ENCODE data around the gene KIF26A.
"Not testable (repeated sequence)": the region's sequence is repeated elsewhere in the genome, so short reads cannot be mapped to it uniquely, and the experiment has no call there.

The KIF26A gene

GRCh38 chr14:104202259-104203070, 64.1 kb downstream of the KIF26A start:
- Histone ChIP-seq H3K27ac (ENCODE audit: low read depth, low read length) (no peak overlapping the region), H3K27me3 (ENCODE audit: control insufficient read depth in 1 of 2, insufficient read depth in 2 of 2, low read length in 2 of 2) (no peaks in the 10 kb centered on the region)

GRCh38 chr14:104203071-104203425, 64.7 kb downstream of the KIF26A start:
- H3K4me1 ChIP-seq (ENCODE audit: control insufficient read depth in 1 of 2, insufficient read depth in 2 of 2, low read length in 2 of 2) = peaks cover 6 to 7% of the 10 kb centered on the region in 2 donors
- H3K9ac ChIP-seq (ENCODE audit: low read depth in 1 of 2, low read length in 2 of 2) = no peak overlapping the region
- no peaks in the 10 kb centered on the region for H3K36me3 ChIP-seq (ENCODE audit: control insufficient read depth in 1 of 2, insufficient read depth in 2 of 2, low read length in 2 of 2)
- no peaks in the 10 kb centered on the region for H3K9me3 ChIP-seq (ENCODE audit: control insufficient read depth in 1 of 2, low read length in 2 of 2)
- no peaks in the 10 kb centered on the region for H3K27me3 ChIP-seq (ENCODE audit: control insufficient read depth in 1 of 2, insufficient read depth in 2 of 2, low read length in 2 of 2)
- no peak overlapping the region for H3K27ac ChIP-seq (ENCODE audit: low read depth, low read length)
- no peak overlapping the region for H3K4me3 ChIP-seq (ENCODE audit: low read depth in 1 of 2, low read length in 2 of 2)

More at GRCh38 chr14:104202259-104203070, 64.1 kb downstream of the KIF26A start:
- H3K4me3 ChIP-seq (ENCODE audit: low read depth in 1 of 2, low read length in 2 of 2) = no peak overlapping the region
- H3K4me1 ChIP-seq (ENCODE audit: control insufficient read depth in 1 of 2, insufficient read depth in 2 of 2, low read length in 2 of 2) = peaks cover 6 to 7% of the 10 kb centered on the region in 2 donors
- H3K9ac ChIP-seq (ENCODE audit: low read depth in 1 of 2, low read length in 2 of 2) = no peak overlapping the region
- H3K9me3 ChIP-seq (ENCODE audit: control insufficient read depth in 1 of 2, low read length in 2 of 2) = no peaks in the 10 kb centered on the region
- no peaks in the 10 kb centered on the region for H3K36me3 ChIP-seq (ENCODE audit: control insufficient read depth in 1 of 2, insufficient read depth in 2 of 2, low read length in 2 of 2)

GRCh38 chr14:104204660-104205149, 66.3 kb downstream of the KIF26A start:
- Histone ChIP-seq H3K9me3 (ENCODE audit: control insufficient read depth in 1 of 2, low read length in 2 of 2) (no peaks in the 10 kb centered on the region), H3K27me3 (ENCODE audit: control insufficient read depth in 1 of 2, insufficient read depth in 2 of 2, low read length in 2 of 2) (no peaks in the 10 kb centered on the region), H3K4me3 (ENCODE audit: low read depth in 1 of 2, low read length in 2 of 2) (no peak overlapping the region), H3K4me1 (ENCODE audit: control insufficient read depth in 1 of 2, insufficient read depth in 2 of 2, low read length in 2 of 2) (peaks cover 6 to 7% of the 10 kb centered on the region in 2 donors), H3K36me3 (ENCODE audit: control insufficient read depth in 1 of 2, insufficient read depth in 2 of 2, low read length in 2 of 2) (no peaks in the 10 kb centered on the region), H3K9ac (ENCODE audit: low read depth in 1 of 2, low read length in 2 of 2) (no peak overlapping the region), H3K27ac (ENCODE audit: low read depth, low read length) (no peak overlapping the region)

DNA sequence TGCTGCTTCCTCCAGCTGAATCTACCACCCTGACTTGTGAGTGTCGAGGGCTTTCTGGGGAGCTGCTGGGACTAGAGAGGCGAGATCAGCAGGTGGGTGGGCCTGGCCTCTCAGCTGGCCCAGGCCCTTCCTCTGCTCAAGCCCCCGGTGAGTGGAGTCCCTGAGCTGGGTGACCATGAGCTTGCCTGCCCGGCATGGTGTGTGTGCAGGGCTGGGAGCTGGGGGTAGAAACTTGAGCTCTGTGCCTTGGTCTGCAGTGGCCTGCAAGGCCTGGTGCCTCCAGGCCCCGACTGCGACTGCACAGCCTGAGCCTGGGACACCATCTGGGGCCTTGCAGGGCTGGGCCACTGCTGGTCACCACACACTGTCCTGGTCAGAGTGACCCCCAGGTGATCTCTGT, 67.4 kb downstream of the KIF26A start:
- Histone ChIP-seq H3K27me3 (ENCODE audit: control insufficient read depth in 1 of 2, insufficient read depth in 2 of 2, low read length in 2 of 2) (no peaks in the 10 kb centered on the region), H3K9ac (ENCODE audit: low read depth in 1 of 2, low read length in 2 of 2) (no peak overlapping the region), H3K9me3 (ENCODE audit: control insufficient read depth in 1 of 2, low read length in 2 of 2) (no peaks in the 10 kb centered on the region), H3K4me3 (ENCODE audit: low read depth in 1 of 2, low read length in 2 of 2) (no peak overlapping the region), H3K36me3 (ENCODE audit: control insufficient read depth in 1 of 2, insufficient read depth in 2 of 2, low read length in 2 of 2) (no peaks in the 10 kb centered on the region), H3K4me1 (ENCODE audit: control insufficient read depth in 1 of 2, insufficient read depth in 2 of 2, low read length in 2 of 2) (peaks cover 6 to 7% of the 10 kb centered on the region in 2 donors), H3K27ac (ENCODE audit: low read depth, low read length) (no peak overlapping the region)

- Histone ChIP-seq H3K9ac (ENCODE audit: low read depth in 1 of 2, low read length in 2 of 2) (peak overlapping the region in 1 of 2 donors; percentile 18), H3K4me3 (ENCODE audit: low read depth in 1 of 2, low read length in 2 of 2) (no peak overlapping the region), H3K36me3 (ENCODE audit: control insufficient read depth in 1 of 2, insufficient read depth in 2 of 2, low read length in 2 of 2) (no peaks in the 10 kb centered on the region), H3K27me3 (ENCODE audit: control insufficient read depth in 1 of 2, insufficient read depth in 2 of 2, low read length in 2 of 2) (no peaks in the 10 kb centered on the region), H3K9me3 (ENCODE audit: control insufficient read depth in 1 of 2, low read length in 2 of 2) (no peaks in the 10 kb centered on the region), H3K4me1 (ENCODE audit: control insufficient read depth in 1 of 2, insufficient read depth in 2 of 2, low read length in 2 of 2) (peaks cover 6 to 7% of the 10 kb centered on the region in 2 donors), H3K27ac (ENCODE audit: low read depth, low read length) (no peak overlapping the region)
Measured at GRCh38 chr14:104206281-104206904, 68.0 kb downstream of the KIF26A start.

GRCh38 chr14:104207142-104208014, 69.0 kb downstream of the KIF26A start:
- H3K4me3 ChIP-seq (ENCODE audit: low read depth in 1 of 2, low read length in 2 of 2) = no peak overlapping the region
- no peak overlapping the region for H3K9ac ChIP-seq (ENCODE audit: low read depth in 1 of 2, low read length in 2 of 2)
- H3K36me3 ChIP-seq (ENCODE audit: control insufficient read depth in 1 of 2, insufficient read depth in 2 of 2, low read length in 2 of 2) = no peaks in the 10 kb centered on the region
- H3K27me3 ChIP-seq (ENCODE audit: control insufficient read depth in 1 of 2, insufficient read depth in 2 of 2, low read length in 2 of 2) = no peaks in the 10 kb centered on the region
- no peak overlapping the region for H3K27ac ChIP-seq (ENCODE audit: low read depth, low read length)
- peaks cover 0 to 7% of the 10 kb centered on the region in 2 donors for H3K4me1 ChIP-seq (ENCODE audit: control insufficient read depth in 1 of 2, insufficient read depth in 2 of 2, low read length in 2 of 2)
- H3K9me3 ChIP-seq (ENCODE audit: control insufficient read depth in 1 of 2, low read length in 2 of 2) = no peaks in the 10 kb centered on the region

- H3K36me3 ChIP-seq (ENCODE audit: control insufficient read depth in 1 of 2, insufficient read depth in 2 of 2, low read length in 2 of 2); H3K4me3 ChIP-seq (ENCODE audit: low read depth in 1 of 2, low read length in 2 of 2); H3K4me1 ChIP-seq (ENCODE audit: control insufficient read depth in 1 of 2, insufficient read depth in 2 of 2, low read length in 2 of 2); H3K9me3 ChIP-seq (ENCODE audit: control insufficient read depth in 1 of 2, low read length in 2 of 2); H3K27me3 ChIP-seq (ENCODE audit: control insufficient read depth in 1 of 2, insufficient read depth in 2 of 2, low read length in 2 of 2); H3K9ac ChIP-seq (ENCODE audit: low read depth in 1 of 2, low read length in 2 of 2); H3K27ac ChIP-seq (ENCODE audit: low read depth, low read length): not testable (repeated sequence)
Measured at GRCh38 chr14:104208015-104208295, 69.6 kb downstream of the KIF26A start.

- not testable (repeated sequence) for H3K4me1 ChIP-seq (ENCODE audit: control insufficient read depth in 1 of 2, insufficient read depth in 2 of 2, low read length in 2 of 2); H3K36me3 ChIP-seq (ENCODE audit: control insufficient read depth in 1 of 2, insufficient read depth in 2 of 2, low read length in 2 of 2); H3K4me3 ChIP-seq (ENCODE audit: low read depth in 1 of 2, low read length in 2 of 2); H3K9ac ChIP-seq (ENCODE audit: low read depth in 1 of 2, low read length in 2 of 2); H3K27ac ChIP-seq (ENCODE audit: low read depth, low read length); H3K27me3 ChIP-seq (ENCODE audit: control insufficient read depth in 1 of 2, insufficient read depth in 2 of 2, low read length in 2 of 2); H3K9me3 ChIP-seq (ENCODE audit: control insufficient read depth in 1 of 2, low read length in 2 of 2)
Measured at GRCh38 chr14:104208331-104208730, 69.9 kb downstream of the KIF26A start.

DNA sequence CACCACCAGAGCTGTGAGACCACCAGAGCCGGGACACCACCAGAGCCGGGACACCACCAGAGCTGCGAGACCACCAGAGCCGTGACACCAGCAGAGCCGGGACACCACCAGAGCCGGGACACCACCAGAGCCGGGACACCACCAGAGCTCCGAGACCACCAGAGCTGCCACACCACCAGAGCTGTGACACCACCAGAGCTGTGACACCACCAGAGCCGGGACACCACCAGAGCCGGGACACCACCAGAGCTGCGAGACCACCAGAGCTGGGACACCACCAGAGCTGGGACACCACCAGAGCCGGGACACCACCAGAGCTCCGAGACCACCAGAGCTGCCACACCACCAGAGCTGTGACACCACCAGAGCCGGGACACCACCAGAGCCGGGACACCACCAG, 70.7 kb downstream of the KIF26A start:
- H3K4me3 ChIP-seq (ENCODE audit: low read depth in 1 of 2, low read length in 2 of 2); H3K9me3 ChIP-seq (ENCODE audit: control insufficient read depth in 1 of 2, low read length in 2 of 2); H3K27me3 ChIP-seq (ENCODE audit: control insufficient read depth in 1 of 2, insufficient read depth in 2 of 2, low read length in 2 of 2); H3K9ac ChIP-seq (ENCODE audit: low read depth in 1 of 2, low read length in 2 of 2); H3K36me3 ChIP-seq (ENCODE audit: control insufficient read depth in 1 of 2, insufficient read depth in 2 of 2, low read length in 2 of 2); H3K27ac ChIP-seq (ENCODE audit: low read depth, low read length); H3K4me1 ChIP-seq (ENCODE audit: control insufficient read depth in 1 of 2, insufficient read depth in 2 of 2, low read length in 2 of 2): not testable (repeated sequence)

All from duodenal mucosa (tissue), 2 donors.